HepG2 (cell line): ENCODE results near the gene ARL8B. TPM values are rescaled to one million over a fixed set of nuclear protein-coding genes. Genes with fewer than 3 reads are reported as not detected.

Source experiments
- ATAC-seq: fragments of 200-7000 bp; cut with Tn5 transposase; 3 replicates; pipeline ENCODE4 v1.9.1; 2020; ENCODE audit warnings: mild to moderate bottlenecking, moderate library complexity
- BruUV-seq: library from RNA; stranded (reverse); fragments of 400-500 nt; replicated peaks from 2 replicates; lab custom pipeline; 2021; lab: Mats Ljungman, UMichigan
- CTCF ChIA-PET: fragments of 300-600 bp; formaldehyde crosslinking; extraction: SDS; loops from one replicate; lab custom pipeline; 2021; ENCODE audit warnings: low total read pairs, inconsistent platforms, low intra/inter-chr PET ratio; lab: Yijun Ruan, JAX
- POLR2A ChIA-PET: fragments of 350-600 bp; sonication (Branson Sonifier 250); formaldehyde crosslinking; loops from one replicate; lab custom pipeline; 2020; ENCODE audit warnings: antibody characterized with exemption, inconsistent platforms; lab: Yijun Ruan, JAX
- DNase-seq: peaks from one replicate; pipeline ENCODE4 v3.0.0-alpha.2; 2015; ENCODE audit warnings: low spot score
- FAIRE-seq: peaks from 3 replicates; lab custom pipeline; 2011; peaks lifted over from hg19 to GRCh38; lab: Jason Lieb, UNC
- H2AFZ ChIP-seq: one replicate; pipeline ENCODE4 v1.6.1; 2011; ENCODE audit warnings: low read length, inconsistent platforms
- H3K27ac ChIP-seq: fragments of 300-600 bp; 3 replicates; pipeline ENCODE4 v1.8.0; 2011; ENCODE audit warnings: mixed run types, mild to moderate bottlenecking, mixed read lengths, low read length, inconsistent platforms; ENCODE audit not compliant: insufficient read depth; ENCODE audit errors: extremely low read length
- H3K27me3 ChIP-seq, 2 experiments: fragments of 200-600 bp in 1 of 2; 2 replicates in 1 of 2; 3 replicates in 1 of 2; pipeline versions ENCODE4 v1.6.0 to v1.8.0; 2011; ENCODE audit warnings: low read length in 2 of 2, mild to moderate bottlenecking in 2 of 2, moderate library complexity in 2 of 2, inconsistent platforms in 1 of 2; ENCODE audit not compliant: insufficient read depth in 2 of 2, control insufficient read depth in 1 of 2
- H3K36me3 ChIP-seq, 2 experiments: fragments of 200-600 bp in 1 of 2; replicated peaks in 1 of 2; 2 replicates in 1 of 2; 3 replicates in 1 of 2; pipeline versions ENCODE4 v1.5.1 to v1.8.0; 2011; ENCODE audit warnings: low read length in 2 of 2, inconsistent platforms in 1 of 2; ENCODE audit not compliant: insufficient read depth in 2 of 2, control insufficient read depth in 1 of 2
- H3K4me1 ChIP-seq: 2 replicates; pipeline ENCODE4 v1.5.1; 2012; ENCODE audit warnings: low read length, inconsistent platforms; ENCODE audit not compliant: insufficient read depth
- H3K4me2 ChIP-seq: 2 replicates; pipeline ENCODE4 v1.6.0; 2011; ENCODE audit warnings: low read depth, low read length, inconsistent platforms
- H3K4me3 ChIP-seq, 3 experiments: fragments of 200-600 bp in 1 of 3; sonication (generic), shearing (Covaris generic) in 1 of 3; replicated peaks in 1 of 3; 2 replicates each; pipeline ENCODE4 v1.5.1; 2011 to 2016; ENCODE audit warnings: low read length in 3 of 3, inconsistent platforms in 2 of 3, low read depth in 2 of 3, mild to moderate bottlenecking in 2 of 3, control low read depth in 1 of 3, mixed read lengths in 1 of 3; ENCODE audit not compliant: insufficient read depth in 1 of 3
- H3K79me2 ChIP-seq: one replicate; pipeline ENCODE4 v1.6.1; 2011; ENCODE audit warnings: low read length, inconsistent platforms; ENCODE audit not compliant: insufficient read depth
- H3K9ac ChIP-seq: 2 replicates; pipeline ENCODE4 v1.6.0; 2011; ENCODE audit warnings: mild to moderate bottlenecking, low read depth, low read length, inconsistent platforms; ENCODE audit not compliant: insufficient read depth
- H3K9me3 ChIP-seq: 2 replicates; pipeline ENCODE4 v1.5.1; 2012; ENCODE audit warnings: mild to moderate bottlenecking, low read length
- H4K20me1 ChIP-seq: 2 replicates; pipeline ENCODE4 v1.6.0; 2011; ENCODE audit warnings: inconsistent platforms, mild to moderate bottlenecking, low read length, moderate library complexity; ENCODE audit not compliant: insufficient read depth
- CHD4 ChIP-seq: fragments of 200-600 bp; sonication (generic); IDR thresholded peaks from 2 replicates; pipeline ENCODE4 v1.7.0; 2017; ENCODE audit warnings: mild to moderate bottlenecking, low read length, borderline replicate concordance
- ELF4 ChIP-seq: sonication (generic); formaldehyde crosslinking; IDR thresholded peaks from 2 replicates; pipeline ENCODE4 v1.5.0; 2020; ENCODE audit warnings: missing genetic modification reagents, mild to moderate bottlenecking, moderate library complexity, borderline replicate concordance
- NR3C1 ChIP-seq: sonication (generic); formaldehyde crosslinking; IDR thresholded peaks from 2 replicates; pipeline ENCODE4 v1.4.0; 2020; ENCODE audit warnings: missing genetic modification reagents
- SMAD1 ChIP-seq: sonication (generic); formaldehyde crosslinking; IDR thresholded peaks from 2 replicates; pipeline ENCODE4 v1.4.0; 2020; ENCODE audit warnings: missing genetic modification reagents, low read depth, mild to moderate bottlenecking, borderline replicate concordance
- SP5 ChIP-seq: IDR thresholded peaks from 2 replicates; pipeline ENCODE4 v1.6.1; 2016; ENCODE audit warnings: low read depth, borderline replicate concordance
- ZBTB42 ChIP-seq: sonication (generic); formaldehyde crosslinking; IDR thresholded peaks from 2 replicates; pipeline ENCODE4 v1.5.0; 2020; ENCODE audit warnings: mild to moderate bottlenecking, missing genetic modification reagents
- ZMYM3 ChIP-seq: sonication (generic); formaldehyde crosslinking; IDR thresholded peaks from 2 replicates; pipeline ENCODE4 v1.5.1; 2020; ENCODE audit warnings: mild to moderate bottlenecking, missing genetic modification reagents
- ZNF296 ChIP-seq: sonication (generic); formaldehyde crosslinking; conservative IDR thresholded peaks from 2 replicates; pipeline ENCODE4 v1.5.0; 2020; ENCODE audit warnings: mild to moderate bottlenecking, missing genetic modification reagents
- ZNF556 ChIP-seq: sonication (generic); formaldehyde crosslinking; IDR thresholded peaks from 2 replicates; pipeline ENCODE4 v1.4.0; 2020; ENCODE audit warnings: mild to moderate bottlenecking, missing genetic modification reagents, borderline replicate concordance
- ZNF564 ChIP-seq: sonication (generic); formaldehyde crosslinking; IDR thresholded peaks from 2 replicates; pipeline ENCODE4 v1.8.1; 2023; ENCODE audit warnings: mild to moderate bottlenecking, missing genetic modification reagents
- WGBS: methylation state at CpG from one replicate; pipeline ENCODE4 v1.1.6; 2017; ENCODE audit warnings: low lambda C conversion rate; 5-methylcytosine and 5-hydroxymethylcytosine counted together
- in situ Hi-C: cut with HindIII; loops from 2 replicates; pipeline ENCODE4 v1.10.0; 2017; ENCODE audit warnings: low pct_unique_long_range_greater_than_20kb; ENCODE audit not compliant: extremely low pct_ligation_motif_present
- intact Hi-C: fragments of 100-400 bp; cut with micrococcal nuclease; formaldehyde crosslinking; loops from one replicate; pipeline ENCODE4 v1.10.0; 2022; ENCODE audit not compliant: unreplicated experiment
- polyA plus RNA-seq, 8 experiments: library from polyadenylated mRNA; depleted of rRNA in 3 of 8; stranded (reverse) in 7 of 8; unstranded in 1 of 8; fragments of >200 nt; fragmentation: Illumina TruSeq in 4 of 8; extraction: Trizol in 4 of 8; gene quantifications; 2 replicates each; pipeline versions ENCODE4 v1.2.1 to v1.2.3, GENCODE V29; 2011 to 2016; ENCODE audit warnings: low read depth in 4 of 8, missing spikeins in 1 of 8, mixed read lengths in 1 of 8; ENCODE audit not compliant: insufficient read depth in 1 of 8
- total RNA-seq, 5 experiments: library from RNA; depleted of rRNA; stranded (reverse); fragments of >200 nt; fragmentation: Illumina TruSeq; extraction: Trizol; gene quantifications; 2 replicates each; pipeline ENCODE4 v1.2.3, GENCODE V29; 2016; ENCODE audit warnings: low read depth in 1 of 5
- TF ChIP-seq, protein P1 (sequence below): sonication (generic); formaldehyde crosslinking; conservative IDR thresholded peaks from 2 replicates; pipeline ENCODE4 v1.4.0; 2020; ENCODE audit warnings: missing genetic modification reagents
- TF ChIP-seq, protein P2 (sequence below): sonication (generic); formaldehyde crosslinking; IDR thresholded peaks from 2 replicates; pipeline ENCODE4 v1.4.0; 2020; ENCODE audit warnings: missing genetic modification reagents
- TF ChIP-seq, protein P3 (sequence below): sonication (generic); formaldehyde crosslinking; IDR thresholded peaks from 2 replicates; pipeline ENCODE4 v1.8.0; 2022; ENCODE audit warnings: missing genetic modification reagents, mild to moderate bottlenecking, moderate library complexity, borderline replicate concordance
- TF ChIP-seq, protein P4 (sequence below), 2 experiments: fragments of 450-650 bp in 1 of 2; sonication (generic) in 1 of 2; formaldehyde crosslinking; IDR thresholded peaks; 2 replicates each; pipeline versions ENCODE4 v1.5.0 to v1.8.0; 2020 to 2022; ENCODE audit warnings: mild to moderate bottlenecking in 1 of 2, missing genetic modification reagents in 1 of 2

ARL8B gene
- total and polyA plus RNA-seq, 2 of the 13 experiments (the other 11 are each of a cell fraction or from before 2014, with no cell fraction given) = 23.5 to 30.4 TPM

DNA sequence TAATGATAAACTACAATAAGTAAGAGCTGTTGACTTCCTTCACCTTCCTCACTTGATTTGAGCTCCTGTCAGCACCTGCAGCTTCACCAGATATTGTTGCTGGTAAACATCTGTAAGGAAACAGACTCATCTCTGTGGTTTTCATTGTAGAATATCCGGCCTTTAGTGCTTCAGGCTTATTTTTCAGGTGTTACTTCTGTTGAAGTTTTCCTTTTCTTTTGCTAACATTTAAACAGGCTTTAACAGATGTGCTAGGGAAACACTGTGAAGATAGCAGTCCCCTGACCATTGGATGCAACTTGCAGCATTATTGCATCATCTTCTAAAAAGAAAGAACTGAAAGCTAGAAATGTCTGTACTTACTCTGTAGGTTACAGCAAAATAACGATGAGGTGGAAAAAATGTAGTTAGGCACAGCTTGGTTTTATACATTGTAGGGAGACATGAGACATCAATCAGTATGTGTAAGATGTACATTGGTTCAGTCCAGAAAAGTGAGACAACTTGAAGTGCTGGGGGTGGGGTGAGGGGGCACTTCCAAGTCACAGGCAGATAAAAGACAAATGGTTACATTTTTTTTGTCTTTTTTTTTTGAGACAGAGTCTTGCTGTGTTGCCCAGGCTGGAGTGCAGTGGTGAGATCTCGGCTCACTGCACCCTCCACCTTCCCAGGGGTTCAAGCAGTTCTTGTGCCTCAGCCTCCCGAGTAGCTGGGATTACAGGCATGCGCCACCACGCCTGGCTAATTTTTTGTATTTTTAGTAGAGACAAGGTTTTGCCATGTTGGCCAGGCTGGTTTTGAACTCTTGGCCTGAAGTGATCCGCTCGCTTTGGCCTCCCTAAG lies 75.6 kb downstream of the ARL8B start:
- Histone ChIP-seq H2AFZ (no peak overlapping the region), H3K4me1 (peaks cover 51% of the 10 kb centered on the region), H3K79me2 (peaks cover 51% of the 10 kb centered on the region), H3K36me3 (peaks cover 9 to 66% of the 10 kb centered on the region in 2 experiments), H3K4me3 (no peak overlapping the region), H3K4me2 (peak overlapping the region; percentile 14; the same call in 1 of the 2 replicates), H3K27me3 (no peaks in the 10 kb centered on the region), H4K20me1 (peaks cover 6% of the 10 kb centered on the region; the same call in 1 of the 2 replicates), H3K9ac (no peak overlapping the region; the same call in 1 of the 2 replicates), H3K9me3 (no peaks in the 10 kb centered on the region), H3K27ac (peak overlapping the region; percentile 21)
- ATAC-seq = no peak; the same call in 2 of the 3 replicates
- WGBS = 89% methylated on average over 8 of the region's 8 CpGs
- no TSS peak for BruUV-seq
- no peak for FAIRE-seq
- DNase-seq = no peak
- intact Hi-C loops (no loop called here), in situ Hi-C loops (no loop called here)
- POLR2A ChIA-PET = interaction anchor here (2.9 kb wide), 1 partner anchor 9 kb away, joined by 15 read pairs; the partner anchor contains the start of gene EDEM1
- CTCF ChIA-PET = no interaction called here
- TF ChIP-seq ZNF556 (CRISPR knock-in tag) (no peak), NR3C1 (CRISPR knock-in tag) (no peak), ZMYM3 (CRISPR knock-in tag) (no peak), ZNF296 (CRISPR knock-in tag) (no peak), CHD4 (no peak), ZBTB42 (no peak), SP5 (CRISPR knock-in tag) (no peak), ZNF564 (CRISPR knock-in tag) (no peak), ELF4 (no peak), SMAD1 (CRISPR knock-in tag) (no peak)
- TF ChIP-seq, protein P1, sequence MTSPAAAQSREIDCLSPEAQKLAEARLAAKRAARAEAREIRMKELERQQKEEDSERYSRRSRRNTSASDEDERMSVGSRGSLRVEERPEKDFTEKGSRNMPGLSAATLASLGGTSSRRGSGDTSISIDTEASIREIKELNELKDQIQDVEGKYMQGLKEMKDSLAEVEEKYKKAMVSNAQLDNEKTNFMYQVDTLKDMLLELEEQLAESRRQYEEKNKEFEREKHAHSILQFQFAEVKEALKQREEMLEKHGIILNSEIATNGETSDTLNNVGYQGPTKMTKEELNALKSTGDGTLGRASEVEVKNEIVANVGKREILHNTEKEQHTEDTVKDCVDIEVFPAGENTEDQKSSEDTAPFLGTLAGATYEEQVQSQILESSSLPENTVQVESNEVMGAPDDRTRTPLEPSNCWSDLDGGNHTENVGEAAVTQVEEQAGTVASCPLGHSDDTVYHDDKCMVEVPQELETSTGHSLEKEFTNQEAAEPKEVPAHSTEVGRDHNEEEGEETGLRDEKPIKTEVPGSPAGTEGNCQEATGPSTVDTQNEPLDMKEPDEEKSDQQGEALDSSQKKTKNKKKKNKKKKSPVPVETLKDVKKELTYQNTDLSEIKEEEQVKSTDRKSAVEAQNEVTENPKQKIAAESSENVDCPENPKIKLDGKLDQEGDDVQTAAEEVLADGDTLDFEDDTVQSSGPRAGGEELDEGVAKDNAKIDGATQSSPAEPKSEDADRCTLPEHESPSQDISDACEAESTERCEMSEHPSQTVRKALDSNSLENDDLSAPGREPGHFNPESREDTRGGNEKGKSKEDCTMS (CRISPR knock-in tag) = no peak
- TF ChIP-seq, protein P2, sequence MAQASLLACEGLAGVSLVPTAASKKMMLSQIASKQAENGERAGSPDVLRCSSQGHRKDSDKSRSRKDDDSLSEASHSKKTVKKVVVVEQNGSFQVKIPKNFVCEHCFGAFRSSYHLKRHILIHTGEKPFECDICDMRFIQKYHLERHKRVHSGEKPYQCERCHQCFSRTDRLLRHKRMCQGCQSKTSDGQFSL = no peak
- TF ChIP-seq, protein P3, sequence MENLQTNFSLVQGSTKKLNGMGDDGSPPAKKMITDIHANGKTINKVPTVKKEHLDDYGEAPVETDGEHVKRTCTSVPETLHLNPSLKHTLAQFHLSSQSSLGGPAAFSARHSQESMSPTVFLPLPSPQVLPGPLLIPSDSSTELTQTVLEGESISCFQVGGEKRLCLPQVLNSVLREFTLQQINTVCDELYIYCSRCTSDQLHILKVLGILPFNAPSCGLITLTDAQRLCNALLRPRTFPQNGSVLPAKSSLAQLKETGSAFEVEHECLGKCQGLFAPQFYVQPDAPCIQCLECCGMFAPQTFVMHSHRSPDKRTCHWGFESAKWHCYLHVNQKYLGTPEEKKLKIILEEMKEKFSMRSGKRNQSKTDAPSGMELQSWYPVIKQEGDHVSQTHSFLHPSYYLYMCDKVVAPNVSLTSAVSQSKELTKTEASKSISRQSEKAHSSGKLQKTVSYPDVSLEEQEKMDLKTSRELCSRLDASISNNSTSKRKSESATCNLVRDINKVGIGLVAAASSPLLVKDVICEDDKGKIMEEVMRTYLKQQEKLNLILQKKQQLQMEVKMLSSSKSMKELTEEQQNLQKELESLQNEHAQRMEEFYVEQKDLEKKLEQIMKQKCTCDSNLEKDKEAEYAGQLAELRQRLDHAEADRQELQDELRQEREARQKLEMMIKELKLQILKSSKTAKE (CRISPR knock-in tag) = no peak
- TF ChIP-seq, protein P4, sequence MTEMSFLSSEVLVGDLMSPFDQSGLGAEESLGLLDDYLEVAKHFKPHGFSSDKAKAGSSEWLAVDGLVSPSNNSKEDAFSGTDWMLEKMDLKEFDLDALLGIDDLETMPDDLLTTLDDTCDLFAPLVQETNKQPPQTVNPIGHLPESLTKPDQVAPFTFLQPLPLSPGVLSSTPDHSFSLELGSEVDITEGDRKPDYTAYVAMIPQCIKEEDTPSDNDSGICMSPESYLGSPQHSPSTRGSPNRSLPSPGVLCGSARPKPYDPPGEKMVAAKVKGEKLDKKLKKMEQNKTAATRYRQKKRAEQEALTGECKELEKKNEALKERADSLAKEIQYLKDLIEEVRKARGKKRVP (CRISPR knock-in tag; IDR thresholded peaks at IDR 0.05) = peak; percentile 83 to 100; a peak in 3 of 4 replicates
